NCI-H1092 treated with DMSO at 0.1 percent for 48 hours (cell line): ENCODE data around the gene TWIST2.
A peak's percentile ranks its signal among the peaks of the same experiment; 100 is the strongest.

ENCODE experiments used
- DNase-seq: peaks from one replicate; lab custom pipeline; 2025; lab: John Stamatoyannopoulos, UW

TWIST2 gene

GRCh38 chr2:238890618-238891456 lies 43.0 kb downstream of the TWIST2 start:
- DNase-seq, result no peak

DNA sequence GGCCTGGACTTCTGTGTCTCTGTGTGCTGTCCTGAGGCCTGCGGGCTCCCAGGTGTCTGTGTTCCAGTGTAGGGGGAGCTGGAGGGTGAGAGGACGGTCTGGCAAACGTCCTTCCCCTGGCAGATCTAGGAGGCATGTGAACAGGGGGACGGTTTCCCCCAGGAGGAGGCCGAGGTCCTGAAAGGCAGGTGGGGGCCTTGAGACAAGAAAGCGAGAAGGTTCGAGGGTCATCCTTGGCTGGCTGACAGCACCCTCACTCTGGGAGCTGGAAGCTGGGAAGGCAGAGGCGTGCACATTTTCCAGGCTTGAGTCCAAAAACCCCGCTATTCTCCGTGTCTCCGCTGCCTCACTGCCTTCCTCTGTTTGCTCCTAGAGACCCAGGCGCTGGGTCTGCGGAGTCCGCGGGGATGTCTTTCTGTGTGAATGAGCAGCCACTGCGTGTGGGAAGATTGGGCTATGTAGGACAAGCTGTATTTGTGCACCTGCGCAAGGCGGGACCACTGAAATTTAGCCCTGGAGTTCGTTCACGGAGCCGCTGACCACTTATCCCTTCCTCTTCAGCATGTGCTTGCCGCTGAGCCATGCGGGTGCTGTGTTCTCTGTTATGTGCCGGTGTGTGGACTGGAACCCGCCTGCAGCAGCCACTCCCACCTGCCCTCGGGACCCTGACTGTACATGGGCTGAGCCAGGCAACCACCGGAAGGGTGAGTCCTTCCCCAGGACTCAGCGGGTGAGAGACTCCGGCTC lies 43.7 kb downstream of the TWIST2 start:
- peak; percentile 63 for DNase-seq

GRCh38 chr2:238892204-238892500 lies 44.3 kb downstream of the TWIST2 start:
- no peak for DNase-seq

- DNase-seq, result no peak
Observed at GRCh38 chr2:238892796-238893195, 44.9 kb downstream of the TWIST2 start.

- no peak for DNase-seq
Observed at GRCh38 chr2:238893349-238894000, 45.6 kb downstream of the TWIST2 start.

- no peak for DNase-seq
Observed at GRCh38 chr2:238894226-238894949, 46.5 kb downstream of the TWIST2 start.

GRCh38 chr2:238894950-238895298 lies 47.0 kb downstream of the TWIST2 start:
- no peak for DNase-seq

GRCh38 chr2:238895361-238895882 lies 47.5 kb downstream of the TWIST2 start:
- DNase-seq, result no peak

- DNase-seq, result no peak
Observed at GRCh38 chr2:238895891-238896600, 48.2 kb downstream of the TWIST2 start.

- DNase-seq, result no peak
Observed at GRCh38 chr2:238896641-238897040, 48.8 kb downstream of the TWIST2 start.

DNA sequence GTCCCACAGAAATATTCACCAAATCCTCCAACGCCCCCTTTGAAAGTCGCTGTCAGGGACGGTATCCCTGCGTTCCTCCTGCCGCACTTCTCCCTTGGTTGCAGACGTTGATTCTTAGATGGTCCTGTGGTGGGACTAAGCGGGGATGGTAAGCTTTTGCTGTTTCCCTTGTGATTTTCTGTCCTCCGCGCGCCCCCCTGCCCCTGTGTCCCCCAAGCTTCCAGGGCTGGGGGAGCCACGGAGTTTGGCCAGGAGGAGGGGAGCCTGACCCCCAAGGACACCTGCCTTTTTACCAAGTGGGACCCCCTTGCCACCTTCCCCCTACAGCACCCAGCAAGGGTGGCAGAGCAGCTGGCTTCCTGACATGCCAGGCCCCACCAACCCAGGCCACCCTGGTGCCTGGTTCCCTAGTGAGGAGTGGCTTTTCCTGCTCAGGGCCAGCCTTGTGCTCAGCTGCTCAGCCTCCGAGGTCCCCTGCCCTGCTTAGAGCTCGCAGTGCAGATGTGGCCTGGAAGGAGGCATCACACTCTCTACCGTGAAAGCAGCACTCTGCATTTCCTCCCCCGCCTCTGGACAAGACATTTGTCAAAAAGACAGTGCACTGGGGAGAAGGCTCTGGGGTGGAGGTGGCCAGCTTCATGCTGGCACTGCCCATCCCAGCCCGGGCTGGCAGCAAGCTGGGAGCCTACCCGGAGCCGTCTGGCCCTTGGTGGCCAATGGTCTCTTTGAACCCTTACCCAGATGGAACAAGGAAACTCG lies 49.4 kb downstream of the TWIST2 start:
- DNase-seq, result no peak

DNA sequence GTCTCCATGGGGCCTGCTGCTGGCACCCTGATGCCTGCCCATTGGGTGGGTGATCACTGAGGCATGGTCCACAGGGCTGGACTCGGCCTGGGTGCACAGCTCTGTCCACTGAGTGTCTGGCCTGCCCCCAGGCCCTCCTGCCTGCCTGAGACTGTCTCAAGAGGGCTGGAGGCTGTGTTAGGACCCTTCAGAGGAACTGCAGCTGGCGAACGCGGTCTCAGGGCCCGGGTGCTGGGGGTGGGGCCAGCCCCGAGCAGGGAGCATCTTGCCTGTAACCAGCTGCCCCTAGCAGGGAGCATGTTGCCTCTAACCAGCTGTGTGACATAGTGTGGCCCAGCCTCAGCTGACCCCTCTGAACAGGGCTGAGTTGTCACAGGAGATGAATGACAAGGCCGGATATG lies 50.0 kb downstream of the TWIST2 start:
- DNase-seq, result no peak

- no peak for DNase-seq
Observed at GRCh38 chr2:238898534-238899281, 50.8 kb downstream of the TWIST2 start.

- DNase-seq, result no peak
Observed at GRCh38 chr2:238899386-238899785, 51.5 kb downstream of the TWIST2 start.

- DNase-seq, result no peak
Observed at GRCh38 chr2:238900511-238900910, 52.6 kb downstream of the TWIST2 start.

GRCh38 chr2:238901461-238902057 lies 53.7 kb downstream of the TWIST2 start:
- DNase-seq, result no peak

DNA sequence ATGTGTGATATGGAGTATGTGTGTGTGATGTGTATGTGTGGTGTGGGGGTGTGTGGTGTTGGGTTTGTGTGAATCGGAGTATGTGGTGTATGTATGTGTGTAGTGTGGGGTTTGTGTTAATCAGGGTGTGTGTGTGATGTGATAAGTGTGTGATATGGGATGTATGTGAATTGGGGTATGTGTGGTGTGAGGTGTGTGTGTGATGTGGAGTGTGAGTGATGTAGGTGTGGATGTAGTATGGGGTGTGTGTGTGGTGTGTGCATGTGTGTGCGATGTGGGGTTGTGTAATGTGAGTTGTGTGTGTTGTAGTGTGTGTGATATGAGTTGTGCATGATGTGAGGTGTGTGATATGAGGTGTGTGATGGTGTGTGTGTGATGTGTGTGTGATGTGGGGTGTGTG lies 54.4 kb downstream of the TWIST2 start:
- no peak for DNase-seq

DNA sequence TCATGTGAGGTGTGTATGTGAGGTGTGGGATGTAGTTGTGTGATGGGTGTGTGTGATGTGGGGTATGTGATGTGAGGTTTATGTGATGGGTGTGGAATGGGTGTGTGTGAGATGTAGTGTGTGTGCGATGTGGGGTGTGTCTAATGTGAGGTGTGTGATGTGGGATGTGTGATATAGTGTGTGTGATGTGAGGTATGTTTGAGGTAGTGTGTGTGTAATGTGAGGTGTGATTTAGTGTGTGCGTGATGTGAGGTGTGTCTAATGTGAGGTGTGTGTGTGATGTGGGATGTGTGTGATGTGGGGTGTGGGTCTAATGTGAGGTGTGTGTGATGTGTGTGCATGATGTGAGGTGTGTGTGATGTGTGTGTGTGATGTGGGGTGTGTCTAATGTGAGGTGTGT lies 55.3 kb downstream of the TWIST2 start:
- no peak for DNase-seq

GRCh38 chr2:238904177-238904576 lies 56.3 kb downstream of the TWIST2 start:
- DNase-seq, result no peak

DNA sequence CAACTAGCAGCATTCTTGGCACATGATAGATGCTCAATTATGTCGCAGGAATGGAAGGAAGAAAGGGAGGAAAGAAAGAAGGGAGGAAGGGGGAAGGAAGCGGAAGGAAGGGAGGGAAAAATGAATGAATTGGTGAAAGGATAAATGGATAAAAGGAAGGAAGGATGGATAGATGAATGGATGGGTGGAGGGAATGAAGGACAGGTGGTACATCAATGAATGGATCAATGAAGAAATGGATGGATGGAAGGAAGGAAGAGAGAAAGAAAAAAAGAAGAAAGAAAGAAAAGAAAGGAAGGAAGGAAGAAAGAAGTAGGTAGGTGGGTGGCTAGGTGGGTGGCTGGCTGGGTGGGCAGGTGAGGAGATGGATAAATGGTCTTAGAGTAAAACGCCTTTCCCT lies 56.8 kb downstream of the TWIST2 start:
- no peak for DNase-seq
